Tongue (tissue), 2 donors: Measurements from ENCODE around the gene STYX. TPM values are rescaled to one million over a fixed set of nuclear protein-coding genes. Genes with fewer than 3 reads are reported as not detected.
"Not testable (repeated sequence)": the region's sequence is repeated elsewhere in the genome, so short reads cannot be mapped to it uniquely, and the experiment has no call there.

Experiments used
- DNase-seq: peaks from one replicate; pipeline ENCODE4 v3.0.0-alpha.2; 2015
- total RNA-seq: library from RNA; depleted of rRNA; stranded (reverse); fragments of >200 nt; gene quantifications from one replicate; pipeline ENCODE4 v1.2.3, GENCODE V29; 2014

The STYX gene
- total RNA-seq, 1 donor from 2014 or later, result 28.2 TPM

GRCh38 chr14:52727509-52727908 lies 2.5 kb upstream of the STYX start:
- not testable (repeated sequence) for DNase-seq

- DNase-seq, result not testable (repeated sequence)
These were observed 931 bp upstream of the STYX start for GRCh38 chr14:52729035-52729434.

GRCh38 chr14:52729585-52729924 lies 411 bp upstream of the STYX start:
- DNase-seq, result no peak

- DNase-seq, result no peak
These were observed 744 bp downstream of the STYX start for GRCh38 chr14:52730709-52731111.

GRCh38 chr14:52733824-52734223 lies 3.9 kb downstream of the STYX start:
- DNase-seq, result no peak

- DNase-seq, result no peak
These were observed 6.0 kb downstream of the STYX start for GRCh38 chr14:52735921-52736489.

GRCh38 chr14:52738409-52738808 lies 8.4 kb downstream of the STYX start:
- DNase-seq, result no peak

- no peak for DNase-seq
These were observed 10.8 kb downstream of the STYX start for GRCh38 chr14:52740751-52741150.

- DNase-seq, result no peak
These were observed 11.9 kb downstream of the STYX start for GRCh38 chr14:52741865-52742264.

- DNase-seq, result no peak
These were observed 18.8 kb downstream of the STYX start for GRCh38 chr14:52748647-52749292.

GRCh38 chr14:52755607-52756316 lies 25.8 kb downstream of the STYX start:
- no peak for DNase-seq

GRCh38 chr14:52759145-52759544 lies 29.2 kb downstream of the STYX start:
- no peak for DNase-seq

- DNase-seq, result not testable (repeated sequence)
These were observed 33.0 kb downstream of the STYX start for GRCh38 chr14:52762923-52763322.

GRCh38 chr14:52767058-52767833 lies 37.3 kb downstream of the STYX start:
- DNase-seq, result no peak

- no peak for DNase-seq
These were observed 39.9 kb downstream of the STYX start for GRCh38 chr14:52769887-52770286.

- no peak for DNase-seq
These were observed 46.9 kb downstream of the STYX start for GRCh38 chr14:52776816-52777215.

- DNase-seq, result no peak
These were observed 48.7 kb downstream of the STYX start for GRCh38 chr14:52778702-52779101.

- DNase-seq, result no peak
These were observed 50.9 kb downstream of the STYX start for GRCh38 chr14:52780893-52781292.

GRCh38 chr14:52781629-52782028 lies 51.7 kb downstream of the STYX start:
- no peak for DNase-seq

- no peak for DNase-seq
These were observed 53.2 kb downstream of the STYX start for GRCh38 chr14:52783206-52783605.

- DNase-seq, result no peak
These were observed 56.9 kb downstream of the STYX start for GRCh38 chr14:52786887-52787286.

GRCh38 chr14:52789118-52789517 lies 59.2 kb downstream of the STYX start:
- DNase-seq, result no peak
